TTC549 (cell line): ENCODE data around the gene SLC2A8.

Experiments
- FAIRE-seq: peaks from 2 replicates; lab custom pipeline; 2012; peaks lifted over from hg19 to GRCh38; lab: Jason Lieb, UNC

SLC2A8 gene

GRCh38 chr9:127403507-127404192, 6.7 kb downstream of the SLC2A8 start:
- FAIRE-seq: no peak

- FAIRE-seq: no peak
Measured at GRCh38 chr9:127404631-127405030, 7.7 kb downstream of the SLC2A8 start.

DNA sequence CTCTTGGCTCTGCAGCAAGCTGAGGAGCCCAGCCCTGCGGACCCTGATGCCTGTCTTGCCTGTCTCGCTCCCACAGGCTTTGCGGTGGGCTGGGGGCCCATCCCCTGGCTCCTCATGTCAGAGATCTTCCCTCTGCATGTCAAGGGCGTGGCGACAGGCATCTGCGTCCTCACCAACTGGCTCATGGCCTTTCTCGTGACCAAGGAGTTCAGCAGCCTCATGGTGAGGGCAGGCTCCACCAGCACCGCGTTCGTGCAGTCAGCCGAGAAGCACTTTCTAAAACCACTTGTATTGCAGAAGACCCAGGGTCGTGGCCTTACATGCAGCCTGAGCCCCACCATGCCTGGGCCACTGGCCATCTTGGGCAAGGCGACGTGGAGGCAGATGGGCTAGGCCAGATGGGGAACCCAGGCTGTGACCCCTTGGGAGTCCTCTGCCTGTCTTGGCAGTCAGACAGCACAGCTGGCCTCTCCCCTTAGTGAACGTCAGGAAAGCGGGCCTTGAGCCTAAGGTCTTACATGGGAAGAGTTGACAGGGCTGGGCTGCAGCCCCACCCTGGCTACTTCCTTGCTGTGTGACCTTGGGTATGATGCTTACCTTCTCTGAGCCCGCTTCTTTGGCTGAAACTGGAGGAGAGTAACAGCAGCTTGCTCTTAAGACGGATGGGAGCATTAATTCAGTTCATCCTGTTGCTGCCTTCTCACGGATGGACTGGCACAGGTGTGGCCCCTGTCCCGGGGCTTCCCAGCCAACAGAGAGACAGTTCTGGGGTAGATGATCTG, 8.6 kb downstream of the SLC2A8 start:
- FAIRE-seq: no peak

DNA sequence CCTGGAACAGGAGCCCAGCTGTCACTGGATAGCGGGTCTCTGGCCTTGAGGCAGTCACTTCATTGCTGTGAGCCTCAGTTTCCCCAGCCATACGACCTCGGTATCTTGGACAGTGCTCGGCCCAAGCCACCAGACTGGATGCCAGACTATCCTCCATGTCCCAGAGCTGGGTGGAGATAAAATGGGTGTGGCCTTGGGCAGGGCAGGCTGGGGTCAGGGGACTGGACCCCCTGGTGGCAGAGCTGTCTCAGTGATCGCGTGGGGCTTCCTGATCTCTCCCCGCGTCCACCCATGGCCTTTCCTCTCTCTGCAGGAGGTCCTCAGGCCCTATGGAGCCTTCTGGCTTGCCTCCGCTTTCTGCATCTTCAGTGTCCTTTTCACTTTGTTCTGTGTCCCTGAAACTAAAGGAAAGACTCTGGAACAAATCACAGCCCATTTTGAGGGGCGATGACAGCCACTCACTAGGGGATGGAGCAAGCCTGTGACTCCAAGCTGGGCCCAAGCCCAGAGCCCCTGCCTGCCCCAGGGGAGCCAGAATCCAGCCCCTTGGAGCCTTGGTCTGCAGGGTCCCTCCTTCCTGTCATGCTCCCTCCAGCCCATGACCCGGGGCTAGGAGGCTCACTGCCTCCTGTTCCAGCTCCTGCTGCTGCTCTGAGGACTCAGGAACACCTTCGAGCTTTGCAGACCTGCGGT, 10.0 kb downstream of the SLC2A8 start:
- no peak for FAIRE-seq

GRCh38 chr9:127407492-127407843, 10.5 kb downstream of the SLC2A8 start:
- no peak for FAIRE-seq

GRCh38 chr9:127411122-127411521, 14.2 kb downstream of the SLC2A8 start:
- no peak for FAIRE-seq

- no peak for FAIRE-seq
Measured at GRCh38 chr9:127415141-127415540, 18.2 kb downstream of the SLC2A8 start.

GRCh38 chr9:127415657-127416056, 18.7 kb downstream of the SLC2A8 start:
- no peak for FAIRE-seq

- FAIRE-seq: no peak
Measured at GRCh38 chr9:127417131-127418036, 20.4 kb downstream of the SLC2A8 start.

DNA sequence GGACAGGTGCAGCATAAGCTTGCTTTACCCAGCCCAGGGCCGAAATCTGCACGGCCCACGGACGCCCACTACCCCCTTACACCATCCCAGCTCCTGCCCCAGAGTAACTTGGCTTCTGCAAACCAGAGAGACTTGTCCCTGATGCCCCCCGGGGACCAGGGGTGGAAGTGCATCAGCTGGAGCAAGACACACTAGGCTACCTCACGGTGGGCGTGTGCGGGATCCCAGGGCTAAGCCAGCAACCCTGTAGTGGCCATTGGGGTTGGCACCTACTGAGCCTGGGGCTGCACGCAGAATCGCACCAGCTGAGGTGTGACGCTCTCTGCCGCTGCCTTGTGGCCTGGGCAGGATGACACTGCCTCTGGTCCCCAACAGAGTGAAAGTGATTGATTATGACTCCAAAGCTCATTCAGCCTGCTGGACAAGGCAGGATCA, 21.1 kb downstream of the SLC2A8 start:
- FAIRE-seq: no peak

GRCh38 chr9:127419348-127419747, 22.4 kb downstream of the SLC2A8 start:
- no peak for FAIRE-seq

DNA sequence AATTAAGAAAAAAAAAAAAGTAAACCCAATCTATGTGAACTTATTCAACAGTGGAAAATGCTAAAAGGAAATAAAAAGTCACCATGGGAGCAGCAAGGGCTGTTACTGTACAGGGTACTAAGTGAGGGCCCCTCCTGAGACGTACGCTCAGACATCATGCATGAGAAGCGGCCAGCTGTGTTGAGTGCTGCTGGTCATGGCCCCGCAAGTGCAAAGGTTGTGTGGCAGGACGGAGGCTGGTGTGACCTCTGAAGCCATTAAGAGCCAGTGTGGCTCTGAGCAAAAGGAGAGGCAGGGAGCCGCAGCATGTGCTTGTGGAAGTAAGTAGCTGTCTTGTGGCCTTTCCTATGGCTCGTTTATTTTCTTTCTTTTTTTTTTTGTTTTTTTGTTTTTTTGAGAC, 24.1 kb downstream of the SLC2A8 start:
- FAIRE-seq: no peak

- FAIRE-seq: no peak
Measured at GRCh38 chr9:127422133-127422782, 25.3 kb downstream of the SLC2A8 start.

- no peak for FAIRE-seq
Measured at GRCh38 chr9:127422787-127423186, 25.8 kb downstream of the SLC2A8 start.

DNA sequence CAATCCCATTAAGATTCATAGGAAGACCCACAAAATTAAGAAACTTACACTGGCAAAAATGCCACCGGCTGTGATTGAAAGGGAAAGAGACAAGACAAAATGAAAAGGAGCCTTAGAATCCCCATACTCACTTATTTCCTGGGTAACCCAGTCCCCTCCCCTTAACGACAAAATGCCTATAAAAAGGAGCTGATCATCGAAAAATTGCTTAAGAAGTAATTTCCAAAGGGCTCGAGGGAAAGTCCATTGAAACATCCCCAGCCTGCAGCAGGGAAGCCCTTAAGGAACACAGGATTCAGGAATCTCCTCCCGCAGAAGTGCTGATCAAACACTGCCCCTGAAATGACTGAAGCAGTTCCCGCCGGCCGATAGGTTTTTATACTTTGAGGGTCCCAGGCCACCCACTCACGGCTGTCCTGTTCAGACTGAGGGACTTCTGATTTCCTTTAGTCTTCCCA, 26.5 kb downstream of the SLC2A8 start:
- no peak for FAIRE-seq

DNA sequence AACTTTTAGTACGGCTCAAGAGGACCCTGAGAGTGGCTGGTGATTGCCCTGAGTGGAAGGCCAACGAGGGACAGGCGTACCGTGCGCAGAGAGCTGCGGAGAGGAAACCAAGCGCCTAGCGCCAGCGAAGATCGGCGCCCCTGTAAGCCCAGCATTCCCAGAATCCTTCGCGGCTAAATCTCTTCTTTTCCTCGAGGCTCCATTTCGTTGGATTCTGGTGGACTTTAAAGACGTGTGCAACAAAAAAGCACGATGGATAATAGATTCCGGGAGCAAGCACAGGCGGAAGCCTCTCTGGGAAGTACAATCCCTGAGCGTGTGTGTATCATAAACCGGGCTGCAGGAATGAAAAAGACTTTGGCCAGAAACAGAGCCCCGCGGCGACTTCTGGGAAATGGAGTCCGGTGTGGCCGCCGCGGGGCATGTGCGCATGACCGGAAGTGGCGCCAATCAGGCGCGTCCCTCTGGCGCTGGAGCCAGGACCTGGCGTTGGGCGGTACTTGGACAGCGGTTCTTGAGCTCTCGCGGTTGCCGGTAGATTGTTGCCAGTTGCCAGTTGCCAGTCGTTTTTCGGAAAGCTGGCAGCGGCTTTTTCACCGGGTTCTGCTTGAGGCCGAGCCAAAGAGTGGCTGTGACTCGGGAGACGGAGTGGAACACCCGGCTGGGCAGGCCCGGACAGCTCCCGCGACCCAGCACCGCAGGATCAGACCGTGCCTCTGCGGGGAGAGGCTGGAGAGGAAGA, 27.1 kb downstream of the SLC2A8 start, which contains the start of gene ZNF79:
TSS of gene ZNF79 (plus strand) at position 449 of the 742 bp plus-strand sequence. CDS start 406 bp downstream, outside the sequence.
- no peak for FAIRE-seq

DNA sequence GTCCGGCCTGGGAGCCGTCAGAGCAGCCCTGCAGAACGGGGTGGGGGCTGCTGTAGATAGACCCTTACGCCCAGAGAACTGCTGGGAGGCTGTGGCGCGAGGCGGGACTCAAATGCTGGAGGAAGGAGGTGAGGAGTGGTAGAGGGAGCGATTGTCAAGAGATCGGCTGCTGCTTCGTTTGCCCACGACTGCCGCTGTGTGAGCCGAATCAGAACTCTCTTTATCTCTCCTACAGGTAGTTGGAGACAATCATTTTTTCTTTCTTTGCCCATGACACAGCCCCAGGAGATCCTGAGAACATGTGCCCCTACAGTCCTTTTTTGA, 27.7 kb downstream of the SLC2A8 start:
- FAIRE-seq: no peak

- FAIRE-seq: no peak
Measured at GRCh38 chr9:127426756-127427155, 29.8 kb downstream of the SLC2A8 start.

GRCh38 chr9:127428348-127428747, 31.4 kb downstream of the SLC2A8 start:
- no peak for FAIRE-seq

DNA sequence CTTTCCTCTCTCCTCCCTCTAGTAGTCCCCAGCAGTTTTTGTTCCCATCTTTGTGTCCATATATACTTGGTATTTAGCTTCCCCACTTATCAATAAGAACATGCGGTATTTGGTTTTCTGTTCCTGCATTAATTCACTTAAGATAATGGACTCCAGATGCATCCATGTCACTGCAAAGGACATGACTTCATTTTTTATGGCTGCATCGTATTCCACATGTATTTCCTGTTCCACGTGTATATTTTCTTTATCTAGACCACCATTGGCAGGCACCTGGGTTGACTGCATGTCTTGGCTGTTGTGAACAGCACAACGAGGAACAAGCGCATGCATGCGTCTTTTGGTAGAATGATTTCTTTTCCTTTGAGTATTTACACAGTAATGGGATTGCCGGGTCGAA, 33.4 kb downstream of the SLC2A8 start:
- no peak for FAIRE-seq
